A549 (cell line): ENCODE data around the gene AQR.

ENCODE experiments used
- CEBPB ChIP-seq, 2 experiments: fragments of >200 bp in 1 of 2; sonication (Bioruptor Twin) in 1 of 2; formaldehyde crosslinking in 1 of 2; IDR thresholded peaks; 2 replicates each; pipeline ENCODE4 v1.6.1; 2012 to 2016
- EHMT2 ChIP-seq: fragments of 200-600 bp; sonication (generic); IDR thresholded peaks from 2 replicates; pipeline ENCODE4 v1.6.1; 2016; ENCODE audit warnings: antibody characterized with exemption, low read depth, mild to moderate bottlenecking, moderate library complexity
- EP300 ChIP-seq, 2 experiments: fragments of >200 bp; sonication (Bioruptor Twin); formaldehyde crosslinking; IDR thresholded peaks; 2 replicates in 1 of 2; 3 replicates in 1 of 2; pipeline ENCODE4 v1.6.1; 2016 to 2017
- FOSL2 ChIP-seq, 2 experiments: fragments of 450-650 bp in 1 of 2; fragments of >200 bp in 1 of 2; sonication (Bioruptor Twin) in 1 of 2; formaldehyde crosslinking; IDR thresholded peaks; 2 replicates each; pipeline versions ENCODE4 v1.5.0 to v1.6.1; 2016 to 2020; ENCODE audit warnings: mild to moderate bottlenecking in 1 of 2, moderate library complexity in 1 of 2
- KDM1A ChIP-seq: fragments of 200-600 bp; sonication (generic); IDR thresholded peaks from 2 replicates; pipeline ENCODE4 v1.6.1; 2016; ENCODE audit warnings: low read depth, mild to moderate bottlenecking
- MAFK ChIP-seq: fragments of 450-650 bp; IDR thresholded peaks from 2 replicates; pipeline ENCODE4 v1.6.1; 2014; ENCODE audit not compliant: partially characterized antibody
- MYC ChIP-seq: IDR thresholded peaks from 2 replicates; pipeline ENCODE4 v1.6.1; 2012; ENCODE audit warnings: mild to moderate bottlenecking, inconsistent platforms, low read length, improper control_type of control experiment, borderline replicate concordance
- NR3C1 ChIP-seq: fragments of >200 bp; sonication (Bioruptor Twin); formaldehyde crosslinking; IDR thresholded peaks from 3 replicates; pipeline ENCODE4 v1.6.1; 2017
- POLR2A ChIP-seq: IDR thresholded peaks from 2 replicates; pipeline ENCODE4 v1.6.1; 2012; ENCODE audit warnings: mild to moderate bottlenecking, low read length
- RCOR1 ChIP-seq: fragments of 150-350 bp; IDR thresholded peaks from 2 replicates; pipeline ENCODE4 v1.6.1; 2014; ENCODE audit warnings: antibody characterized with exemption, low read length, low read depth
- SMC3 ChIP-seq: fragments of >200 bp; sonication (Bioruptor Twin); formaldehyde crosslinking; IDR thresholded peaks from 3 replicates; pipeline ENCODE4 v1.6.1; 2018; ENCODE audit warnings: inconsistent platforms
- ZSCAN20 ChIP-seq: fragments of 250-450 bp; sonication (Bioruptor Pico); IDR thresholded peaks from 2 replicates; pipeline ENCODE4 v1.8.0; 2022; ENCODE audit warnings: mild to moderate bottlenecking, moderate library complexity
- TF ChIP-seq, protein P1 (sequence below): fragments of >200 bp; sonication (Bioruptor Twin); formaldehyde crosslinking; IDR thresholded peaks from 3 replicates; pipeline ENCODE4 v1.5.1; 2016
- TF ChIP-seq, protein P2 (sequence below): IDR thresholded peaks from 2 replicates; pipeline ENCODE4 v1.6.1; 2012

DNA sequence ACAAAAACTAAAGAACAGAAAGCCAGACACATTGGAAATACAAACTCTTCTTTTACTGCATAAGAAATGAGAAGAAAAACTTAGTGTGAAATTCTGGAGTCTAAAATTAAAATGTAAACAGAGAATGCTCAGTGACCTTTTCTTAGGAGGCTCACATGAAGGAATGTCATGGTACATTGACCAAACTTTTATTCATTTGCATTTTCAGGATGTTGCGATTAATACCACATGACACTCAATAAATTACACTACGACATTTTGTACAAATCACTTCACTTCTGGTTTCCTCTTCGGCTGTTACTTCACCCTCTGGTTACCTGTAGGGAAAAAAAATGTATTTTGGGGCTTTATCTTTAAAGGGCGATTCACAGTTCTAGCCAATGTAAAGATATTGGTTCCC, 117.8 kb downstream of the AQR start:
- TF ChIP-seq MAFK (no peak), RCOR1 (no peak), KDM1A (no peak), ZSCAN20 (CRISPR knock-in tag) (no peak), EP300 (IDR thresholded peaks at IDR 0.05) (no peak), POLR2A (no peak), CEBPB (IDR thresholded peaks at IDR 0.05) (no peak), SMC3 (no peak), MYC (no peak), EHMT2 (no peak), FOSL2 (IDR thresholded peaks at IDR 0.05) (no peak), FOSL2 (CRISPR knock-in tag; IDR thresholded peaks at IDR 0.05) (no peak), NR3C1 (no peak)
- TF ChIP-seq, protein P1, sequence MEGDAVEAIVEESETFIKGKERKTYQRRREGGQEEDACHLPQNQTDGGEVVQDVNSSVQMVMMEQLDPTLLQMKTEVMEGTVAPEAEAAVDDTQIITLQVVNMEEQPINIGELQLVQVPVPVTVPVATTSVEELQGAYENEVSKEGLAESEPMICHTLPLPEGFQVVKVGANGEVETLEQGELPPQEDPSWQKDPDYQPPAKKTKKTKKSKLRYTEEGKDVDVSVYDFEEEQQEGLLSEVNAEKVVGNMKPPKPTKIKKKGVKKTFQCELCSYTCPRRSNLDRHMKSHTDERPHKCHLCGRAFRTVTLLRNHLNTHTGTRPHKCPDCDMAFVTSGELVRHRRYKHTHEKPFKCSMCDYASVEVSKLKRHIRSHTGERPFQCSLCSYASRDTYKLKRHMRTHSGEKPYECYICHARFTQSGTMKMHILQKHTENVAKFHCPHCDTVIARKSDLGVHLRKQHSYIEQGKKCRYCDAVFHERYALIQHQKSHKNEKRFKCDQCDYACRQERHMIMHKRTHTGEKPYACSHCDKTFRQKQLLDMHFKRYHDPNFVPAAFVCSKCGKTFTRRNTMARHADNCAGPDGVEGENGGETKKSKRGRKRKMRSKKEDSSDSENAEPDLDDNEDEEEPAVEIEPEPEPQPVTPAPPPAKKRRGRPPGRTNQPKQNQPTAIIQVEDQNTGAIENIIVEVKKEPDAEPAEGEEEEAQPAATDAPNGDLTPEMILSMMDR, result no peak
- TF ChIP-seq, protein P2, sequence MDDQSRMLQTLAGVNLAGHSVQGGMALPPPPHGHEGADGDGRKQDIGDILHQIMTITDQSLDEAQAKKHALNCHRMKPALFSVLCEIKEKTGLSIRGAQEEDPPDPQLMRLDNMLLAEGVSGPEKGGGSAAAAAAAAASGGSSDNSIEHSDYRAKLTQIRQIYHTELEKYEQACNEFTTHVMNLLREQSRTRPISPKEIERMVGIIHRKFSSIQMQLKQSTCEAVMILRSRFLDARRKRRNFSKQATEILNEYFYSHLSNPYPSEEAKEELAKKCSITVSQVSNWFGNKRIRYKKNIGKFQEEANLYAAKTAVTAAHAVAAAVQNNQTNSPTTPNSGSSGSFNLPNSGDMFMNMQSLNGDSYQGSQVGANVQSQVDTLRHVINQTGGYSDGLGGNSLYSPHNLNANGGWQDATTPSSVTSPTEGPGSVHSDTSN, result no peak
